ENCODE measurements around the gene SBNO2.

Gene SBNO2

DNA sequence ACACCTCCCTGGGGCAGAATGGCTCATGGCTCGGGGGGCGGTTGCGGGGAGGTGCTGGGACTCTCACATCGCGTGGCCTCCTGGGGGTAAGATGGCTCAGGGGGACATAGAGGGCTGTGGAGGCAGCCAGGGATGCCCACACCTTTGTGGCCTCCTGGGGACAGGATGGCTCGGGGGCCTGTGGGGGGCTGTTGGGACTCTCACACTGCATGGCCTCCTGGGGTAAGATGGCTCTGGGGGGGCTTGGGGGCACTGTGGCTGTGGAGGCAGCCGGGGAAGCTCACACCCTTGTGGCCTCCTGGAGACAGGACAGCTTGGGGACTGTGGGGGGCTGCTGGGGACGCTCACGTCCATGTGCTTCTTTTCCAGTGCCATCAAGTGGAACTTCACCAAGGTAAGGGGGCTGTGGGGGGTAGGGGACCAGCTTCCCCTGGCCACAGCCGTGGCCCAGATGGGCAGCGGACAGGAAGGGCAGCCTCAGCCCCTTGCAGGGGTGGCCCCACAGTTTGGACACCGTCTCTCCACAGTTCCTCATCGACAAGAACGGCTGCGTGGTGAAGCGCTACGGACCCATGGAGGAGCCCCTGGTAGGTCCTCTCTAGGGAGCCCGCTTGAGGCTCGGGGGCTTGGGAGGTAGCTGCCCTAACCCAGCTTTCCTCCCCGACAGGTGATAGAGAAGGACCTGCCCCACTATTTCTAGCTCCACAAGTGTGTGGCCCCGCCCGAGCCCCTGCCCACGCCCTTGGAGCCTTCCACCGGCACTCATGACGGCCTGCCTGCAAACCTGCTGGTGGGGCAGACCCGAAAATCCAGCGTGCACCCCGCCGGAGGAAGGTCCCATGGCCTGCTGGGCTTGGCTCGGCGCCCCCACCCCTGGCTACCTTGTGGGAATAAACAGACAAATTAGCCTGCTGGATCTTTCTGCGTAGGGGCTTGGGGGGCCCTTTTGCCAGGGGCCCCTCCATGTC lies 67.9 kb downstream of the SBNO2 start:
- no peak overlapping the region for H3K4me3 ChIP-seq (IDR thresholded peaks at IDR 0.05; ENCODE audit: insufficient read depth, low read depth, low read length)

DNA sequence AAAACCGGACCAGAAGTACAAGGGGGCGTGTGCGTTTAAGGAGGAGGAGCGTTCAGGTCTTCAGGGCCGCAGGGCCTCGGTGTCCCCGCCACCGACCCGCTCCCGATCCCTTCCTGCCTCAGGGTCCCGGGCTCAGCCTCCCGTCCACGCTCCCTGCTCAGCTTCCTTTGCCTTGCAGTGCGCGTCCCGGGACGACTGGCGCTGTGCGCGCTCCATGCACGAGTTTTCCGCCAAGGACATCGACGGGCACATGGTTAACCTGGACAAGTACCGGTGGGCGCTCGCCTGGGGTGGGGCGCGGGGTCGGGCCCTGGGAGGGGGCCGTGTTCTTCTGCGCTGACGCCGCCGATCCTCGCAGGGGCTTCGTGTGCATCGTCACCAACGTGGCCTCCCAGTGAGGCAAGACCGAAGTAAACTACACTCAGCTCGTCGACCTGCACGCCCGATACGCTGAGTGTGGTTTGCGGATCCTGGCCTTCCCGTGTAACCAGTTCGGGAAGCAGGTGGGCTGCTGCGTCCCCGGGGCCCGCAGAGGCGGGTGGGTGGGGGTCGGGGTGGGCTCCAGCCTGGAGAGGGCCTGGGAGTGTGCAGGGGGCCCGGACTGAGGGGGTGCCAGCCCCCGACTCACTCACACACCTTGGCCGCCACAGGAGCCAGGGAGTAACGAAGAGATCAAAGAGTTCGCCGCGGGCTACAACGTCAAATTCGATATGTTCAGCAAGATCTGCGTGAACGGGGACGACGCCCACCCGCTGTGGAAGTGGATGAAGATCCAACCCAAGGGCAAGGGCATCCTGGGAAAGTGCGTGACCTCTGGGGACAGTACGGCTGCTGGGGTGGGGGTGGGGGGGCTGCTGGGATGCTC lies 68.8 kb downstream of the SBNO2 start:
- Histone ChIP-seq H3K9ac (no peak overlapping the region), H3K27me3 (ENCODE audit: insufficient read depth, low read depth) (no peaks in the 10 kb centered on the region), H4K20me1 (ENCODE audit: insufficient read depth) (no peaks in the 10 kb centered on the region), H2AFZ (ENCODE audit: low read depth) (no peak overlapping the region), H3K36me3 (ENCODE audit: insufficient read depth) (no peaks in the 10 kb centered on the region), H3K4me1 (ENCODE audit: low read depth, poor library complexity, severe bottlenecking) (peaks cover 25% of the 10 kb centered on the region), H3K27ac (no peak overlapping the region), H3K79me2 (ENCODE audit: insufficient read depth, low read depth) (no peaks in the 10 kb centered on the region), H3K4me2 (peak overlapping the region; percentile 60), H3K4me3 (IDR thresholded peaks at IDR 0.05; ENCODE audit: insufficient read depth, low read depth, low read length) (no peak overlapping the region)
- TF ChIP-seq, protein P1, sequence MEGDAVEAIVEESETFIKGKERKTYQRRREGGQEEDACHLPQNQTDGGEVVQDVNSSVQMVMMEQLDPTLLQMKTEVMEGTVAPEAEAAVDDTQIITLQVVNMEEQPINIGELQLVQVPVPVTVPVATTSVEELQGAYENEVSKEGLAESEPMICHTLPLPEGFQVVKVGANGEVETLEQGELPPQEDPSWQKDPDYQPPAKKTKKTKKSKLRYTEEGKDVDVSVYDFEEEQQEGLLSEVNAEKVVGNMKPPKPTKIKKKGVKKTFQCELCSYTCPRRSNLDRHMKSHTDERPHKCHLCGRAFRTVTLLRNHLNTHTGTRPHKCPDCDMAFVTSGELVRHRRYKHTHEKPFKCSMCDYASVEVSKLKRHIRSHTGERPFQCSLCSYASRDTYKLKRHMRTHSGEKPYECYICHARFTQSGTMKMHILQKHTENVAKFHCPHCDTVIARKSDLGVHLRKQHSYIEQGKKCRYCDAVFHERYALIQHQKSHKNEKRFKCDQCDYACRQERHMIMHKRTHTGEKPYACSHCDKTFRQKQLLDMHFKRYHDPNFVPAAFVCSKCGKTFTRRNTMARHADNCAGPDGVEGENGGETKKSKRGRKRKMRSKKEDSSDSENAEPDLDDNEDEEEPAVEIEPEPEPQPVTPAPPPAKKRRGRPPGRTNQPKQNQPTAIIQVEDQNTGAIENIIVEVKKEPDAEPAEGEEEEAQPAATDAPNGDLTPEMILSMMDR (conservative IDR thresholded peaks at IDR 0.05; ENCODE audit: low read depth, low read length), result no peak

More for the DNA sequence above, 67.9 kb downstream of the SBNO2 start:
- Histone ChIP-seq H3K79me2 (ENCODE audit: insufficient read depth, low read depth) (no peaks in the 10 kb centered on the region), H4K20me1 (ENCODE audit: insufficient read depth) (no peaks in the 10 kb centered on the region), H3K36me3 (ENCODE audit: insufficient read depth) (no peaks in the 10 kb centered on the region), H3K9ac (no peak overlapping the region), H3K4me1 (ENCODE audit: low read depth, poor library complexity, severe bottlenecking) (peaks cover 23% of the 10 kb centered on the region), H3K4me2 (no peak overlapping the region), H3K27me3 (ENCODE audit: insufficient read depth, low read depth) (no peaks in the 10 kb centered on the region), H3K27ac (no peak overlapping the region), H2AFZ (ENCODE audit: low read depth) (no peak overlapping the region)
- TF ChIP-seq, protein P1 (conservative IDR thresholded peaks at IDR 0.05; ENCODE audit: low read depth, low read length), result no peak

DNA sequence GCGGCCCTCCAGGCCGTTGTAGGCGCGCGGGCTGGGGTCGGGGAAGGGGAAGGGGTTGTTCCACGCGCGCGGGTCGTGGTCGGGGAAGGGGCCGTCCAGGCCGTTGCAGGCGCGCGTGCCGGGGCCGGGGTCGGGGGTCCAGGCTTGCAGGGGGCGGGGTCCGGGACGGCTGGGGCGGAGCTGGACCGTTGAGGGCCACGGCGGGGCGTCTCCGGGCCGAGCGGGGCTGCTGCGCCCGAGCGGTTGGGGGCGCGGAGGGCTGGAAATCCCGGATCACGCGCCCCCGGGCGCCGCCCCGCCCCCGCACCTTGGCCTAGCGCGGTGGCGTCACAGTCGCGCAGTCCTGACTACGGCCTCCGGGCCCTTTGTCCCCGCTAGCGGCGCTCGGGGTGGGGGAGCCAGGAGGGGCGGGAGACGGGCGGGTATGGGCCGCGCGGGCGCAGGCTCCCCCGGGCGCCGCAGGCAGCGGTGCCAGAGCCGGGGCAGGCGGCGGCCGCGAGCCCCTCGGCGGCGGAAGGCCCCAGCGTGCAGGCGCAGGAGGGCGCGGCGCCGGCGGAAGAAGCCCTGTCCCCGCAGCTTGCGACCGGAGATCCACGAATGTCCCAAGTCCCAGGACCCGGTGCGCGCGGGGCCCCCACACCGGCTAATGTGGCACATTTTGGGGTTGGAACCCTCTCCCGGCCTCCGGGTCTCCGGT lies 69.6 kb downstream of the SBNO2 start:
- Histone ChIP-seq H3K4me2 (peak overlapping the region; percentile 60), H3K27ac (peak overlapping the region; percentile 85), H3K79me2 (ENCODE audit: insufficient read depth, low read depth) (no peaks in the 10 kb centered on the region), H3K27me3 (ENCODE audit: insufficient read depth, low read depth) (no peaks in the 10 kb centered on the region), H3K4me1 (ENCODE audit: low read depth, poor library complexity, severe bottlenecking) (peaks cover 26% of the 10 kb centered on the region), H3K4me3 (IDR thresholded peaks at IDR 0.05; ENCODE audit: insufficient read depth, low read depth, low read length) (no peak overlapping the region), H3K9ac (peak overlapping the region; percentile 69), H2AFZ (ENCODE audit: low read depth) (peak overlapping the region; percentile 44; the same call in 1 of the 2 replicates), H3K36me3 (ENCODE audit: insufficient read depth) (no peaks in the 10 kb centered on the region), H4K20me1 (ENCODE audit: insufficient read depth) (no peaks in the 10 kb centered on the region)
- TF ChIP-seq, protein P1 (conservative IDR thresholded peaks at IDR 0.05; ENCODE audit: low read depth, low read length), result no peak

DNA sequence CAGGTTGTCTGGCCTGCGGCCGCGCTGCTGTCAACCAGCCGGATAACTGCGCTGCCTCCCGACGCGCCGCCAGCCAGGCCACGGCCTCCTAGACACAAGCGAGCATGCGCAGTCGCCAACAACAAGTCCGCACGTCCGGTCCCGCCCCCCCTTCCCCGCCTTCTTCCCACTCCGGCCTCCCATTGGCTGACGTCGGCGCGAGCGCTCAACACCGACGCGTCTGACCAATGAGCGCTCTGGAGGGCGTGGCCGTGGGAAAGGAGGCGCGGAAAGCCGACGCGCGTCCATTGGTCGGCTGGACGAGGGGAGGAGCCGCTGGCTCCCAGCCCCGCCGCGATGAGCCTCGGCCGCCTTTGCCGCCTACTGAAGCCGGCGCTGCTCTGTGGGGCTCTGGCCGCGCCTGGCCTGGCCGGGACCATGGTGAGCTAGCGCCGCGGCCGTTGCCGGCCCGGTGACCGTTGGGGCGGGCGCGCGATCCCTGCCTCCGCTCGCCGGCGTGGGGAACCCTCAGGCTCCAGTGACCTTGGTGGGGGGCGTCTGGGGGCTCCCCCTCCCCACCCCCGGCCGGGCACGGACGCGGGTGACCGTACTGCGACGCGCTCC lies 70.3 kb downstream of the SBNO2 start, which contains the start of gene GPX4:
GPX4 (plus strand) TSS at position 287 of the 603 bp plus-strand sequence; CDS start at position 337, 50 bp downstream.
- peak within 1 kb of the TSS; percentile 44; the same call in 1 of the 2 replicates for H2AFZ ChIP-seq (ENCODE audit: low read depth)
- H3K79me2 ChIP-seq (ENCODE audit: insufficient read depth, low read depth), result no peaks in the 10 kb centered on the region
- peak within 1 kb of the TSS; percentile 69 for H3K9ac ChIP-seq
- H3K36me3 ChIP-seq (ENCODE audit: insufficient read depth), result no peaks in the 10 kb centered on the region
- no peaks in the 10 kb centered on the region for H3K27me3 ChIP-seq (ENCODE audit: insufficient read depth, low read depth)
- peak within 1 kb of the TSS; percentile 71 for H3K4me2 ChIP-seq
- peak within 1 kb of the TSS; percentile 85 for H3K27ac ChIP-seq
- H3K4me1 ChIP-seq (ENCODE audit: low read depth, poor library complexity, severe bottlenecking), result peaks cover 29% of the 10 kb centered on the region
- TF ChIP-seq, protein P1 (conservative IDR thresholded peaks at IDR 0.05; ENCODE audit: low read depth, low read length), result no peak
- H3K4me3 ChIP-seq (IDR thresholded peaks at IDR 0.05; ENCODE audit: insufficient read depth, low read depth, low read length), result no peak within 1 kb of the TSS
- H4K20me1 ChIP-seq (ENCODE audit: insufficient read depth), result no peaks in the 10 kb centered on the region

Data from KMS-11 (cell line).